H9 (cell line): Measurements from ENCODE around the gene TNS2. TPM values are rescaled to one million over a fixed set of nuclear protein-coding genes. Genes with fewer than 3 reads are reported as not detected.

Source experiments
- DNase-seq: peaks from one replicate; pipeline ENCODE4 v3.0.0-alpha.2; 2017
- H2AFZ ChIP-seq: one replicate; pipeline ENCODE4 v1.6.1; 2013; ENCODE audit warnings: mild to moderate bottlenecking, low read length, control low read depth, moderate library complexity
- H2AK5ac ChIP-seq: 2 replicates; pipeline ENCODE4 v1.6.1; 2013; ENCODE audit warnings: low read length, control low read depth, mixed read lengths; ENCODE audit not compliant: insufficient read length
- H2BK120ac ChIP-seq: one replicate; pipeline ENCODE4 v1.6.1; 2013; ENCODE audit warnings: low read depth, mild to moderate bottlenecking, low read length, control low read depth, inconsistent platforms; ENCODE audit not compliant: poor library complexity, severe bottlenecking
- H2BK12ac ChIP-seq: 2 replicates; pipeline ENCODE4 v1.6.1; 2013; ENCODE audit warnings: low read length, control low read depth, mixed read lengths, low read depth; ENCODE audit not compliant: insufficient read length
- H2BK15ac ChIP-seq: 2 replicates; pipeline ENCODE4 v1.6.1; 2013; ENCODE audit warnings: low read depth, low read length, control low read depth
- H2BK20ac ChIP-seq: one replicate; pipeline ENCODE4 v1.6.1; 2013; ENCODE audit warnings: low read depth, mild to moderate bottlenecking, low read length, control low read depth, inconsistent platforms; ENCODE audit not compliant: poor library complexity, severe bottlenecking
- H2BK5ac ChIP-seq: 2 replicates; pipeline ENCODE4 v1.6.1; 2013; ENCODE audit warnings: low read length, control low read depth, mixed read lengths; ENCODE audit not compliant: insufficient read length
- H3K14ac ChIP-seq: 2 replicates; pipeline ENCODE4 v1.6.1; 2013; ENCODE audit warnings: low read length, control low read depth; ENCODE audit not compliant: insufficient read depth
- H3K18ac ChIP-seq: 2 replicates; pipeline ENCODE4 v1.6.1; 2013; ENCODE audit warnings: low read depth, mild to moderate bottlenecking, mixed read lengths, low read length, control low read depth; ENCODE audit not compliant: insufficient read length
- H3K23ac ChIP-seq: 2 replicates; pipeline ENCODE4 v1.6.1; 2013; ENCODE audit warnings: low read length, control low read depth, mixed read lengths, low read depth; ENCODE audit not compliant: insufficient read length
- H3K23me2 ChIP-seq: 2 replicates; pipeline ENCODE4 v1.6.1; 2013; ENCODE audit warnings: low read depth, mild to moderate bottlenecking, mixed read lengths, low read length, control low read depth; ENCODE audit not compliant: insufficient read length, poor library complexity, severe bottlenecking
- H3K27ac ChIP-seq: 2 replicates; pipeline ENCODE4 v1.5.1; 2013; ENCODE audit warnings: low read length, control low read depth, mixed read lengths, low read depth; ENCODE audit not compliant: insufficient read length
- H3K27me3 ChIP-seq: 2 replicates; pipeline ENCODE4 v1.6.1; 2013; ENCODE audit warnings: low read length, control low read depth, inconsistent platforms; ENCODE audit not compliant: insufficient read depth
- H3K4ac ChIP-seq: 2 replicates; pipeline ENCODE4 v1.6.1; 2013; ENCODE audit warnings: low read depth, mild to moderate bottlenecking, control low read depth, inconsistent platforms, low read length, moderate library complexity
- H3K4me1 ChIP-seq: 2 replicates; pipeline ENCODE4 v1.6.1; 2013; ENCODE audit warnings: low read length, control low read depth, inconsistent platforms; ENCODE audit not compliant: insufficient read depth
- H3K4me2 ChIP-seq: 2 replicates; pipeline ENCODE4 v1.6.1; 2013; ENCODE audit warnings: low read length, control low read depth, mixed read lengths; ENCODE audit not compliant: insufficient read length, insufficient read depth
- H3K56ac ChIP-seq: 2 replicates; pipeline ENCODE4 v1.6.1; 2013; ENCODE audit warnings: low read depth, mild to moderate bottlenecking, mixed read lengths, low read length, control low read depth; ENCODE audit not compliant: insufficient read length
- H3K79me1 ChIP-seq: 2 replicates; pipeline ENCODE4 v1.6.1; 2013; ENCODE audit warnings: low read depth, mild to moderate bottlenecking, moderate library complexity, low read length, control low read depth, inconsistent platforms; ENCODE audit not compliant: insufficient read depth, poor library complexity, severe bottlenecking
- H3K79me2 ChIP-seq: 2 replicates; pipeline ENCODE4 v1.6.1; 2013; ENCODE audit warnings: low read length, control low read depth, inconsistent platforms; ENCODE audit not compliant: insufficient read depth
- H3K9ac ChIP-seq: 2 replicates; pipeline ENCODE4 v1.6.1; 2013; ENCODE audit warnings: low read length, control low read depth, mixed read lengths; ENCODE audit not compliant: insufficient read length; ENCODE audit errors: extremely low read depth
- H3K9me3 ChIP-seq: one replicate; pipeline ENCODE4 v1.6.1; 2013; ENCODE audit warnings: low read depth, low read length, inconsistent platforms; ENCODE audit not compliant: control insufficient read depth
- H3T11ph ChIP-seq: one replicate; pipeline ENCODE4 v1.6.1; 2013; ENCODE audit warnings: mild to moderate bottlenecking, low read length, control low read depth, inconsistent platforms
- H4K20me1 ChIP-seq: one replicate; pipeline ENCODE4 v1.6.1; 2013; ENCODE audit not compliant: control insufficient read depth, insufficient read length, insufficient read depth
- H4K5ac ChIP-seq: 2 replicates; pipeline ENCODE4 v1.6.1; 2013; ENCODE audit warnings: low read depth, mild to moderate bottlenecking, mixed read lengths, low read length, control low read depth; ENCODE audit not compliant: insufficient read length
- H4K8ac ChIP-seq: replicated peaks from 2 replicates; pipeline ENCODE4 v1.6.1; 2013; ENCODE audit warnings: low read length, control low read depth, mixed read lengths, low read depth; ENCODE audit not compliant: insufficient read length
- H4K91ac ChIP-seq: 2 replicates; pipeline ENCODE4 v1.6.1; 2013; ENCODE audit warnings: low read depth, mild to moderate bottlenecking, moderate library complexity, mixed read lengths, low read length, control low read depth; ENCODE audit not compliant: insufficient read length
- H3K27ac Mint-ChIP-seq, 3 experiments: 2 replicates in 2 of 3; 3 replicates in 1 of 3; pipeline ENCODE4 v1.8.0; 2020 to 2021; ENCODE audit warnings: mixed read lengths in 3 of 3, mild to moderate bottlenecking in 1 of 3, moderate library complexity in 1 of 3
- H3K27me3 Mint-ChIP-seq: 2 replicates; pipeline ENCODE4 v1.8.0; 2021; ENCODE audit warnings: low read depth, mild to moderate bottlenecking, moderate library complexity, mixed read lengths
- H3K36me3 Mint-ChIP-seq, 3 experiments: 2 replicates in 2 of 3; 3 replicates in 1 of 3; pipeline ENCODE4 v1.8.0; 2020 to 2021; ENCODE audit warnings: low read depth in 3 of 3, mixed read lengths in 3 of 3; ENCODE audit not compliant: insufficient read depth in 1 of 3
- H3K4me1 Mint-ChIP-seq, 2 experiments: 2 replicates each; pipeline ENCODE4 v1.8.0; 2020; ENCODE audit warnings: mixed read lengths in 2 of 2
- H3K4me3 Mint-ChIP-seq, 2 experiments: 2 replicates in 1 of 2; 3 replicates in 1 of 2; pipeline ENCODE4 v1.8.0; 2020 to 2021; ENCODE audit warnings: mild to moderate bottlenecking in 2 of 2, mixed read lengths in 2 of 2, moderate library complexity in 1 of 2
- H3K9me3 Mint-ChIP-seq, 2 experiments: 2 replicates in 1 of 2; 3 replicates in 1 of 2; pipeline ENCODE4 v1.8.0; 2020; ENCODE audit warnings: mild to moderate bottlenecking in 2 of 2, mixed read lengths in 2 of 2, moderate library complexity in 1 of 2
- CTCF ChIP-seq: fragments of 200-600 bp; sonication (generic); conservative IDR thresholded peaks from 3 replicates; pipeline ENCODE4 v1.8.0; 2021; ENCODE audit warnings: antibody characterized with exemption, mild to moderate bottlenecking
- WGBS: extraction: QIAGEN DNeasy Blood & Tissue Kit; methylation state at CpG from one replicate; pipeline ENCODE4 v1.1.7; 2013; ENCODE audit warnings: missing lambda C conversion rate, low lambda C conversion rate, mixed read lengths; ENCODE audit not compliant: insufficient read length; ENCODE audit errors: extremely low coverage; 5-methylcytosine and 5-hydroxymethylcytosine counted together
- total RNA-seq: library from RNA; stranded (reverse); gene quantifications from 2 replicates; pipeline ENCODE4 v1.2.1, GENCODE V29; 2021

The TNS2 gene
- total RNA-seq, 1 experiment from 2014 or later: 4.5 TPM

- Histone ChIP-seq H3K23ac (no peak overlapping the region), H3K79me1 (no peaks in the 10 kb centered on the region), H2BK12ac (no peak overlapping the region), H2AK5ac (no peak overlapping the region), H4K8ac (no peak overlapping the region), H2BK20ac (no peak overlapping the region), H3K9me3 (no peaks in the 10 kb centered on the region), H3K9ac (no peak overlapping the region), H4K20me1 (no peaks in the 10 kb centered on the region), H3K79me2 (no peaks in the 10 kb centered on the region), H3K56ac (no peak overlapping the region), H4K5ac (no peak overlapping the region), H2BK15ac (no peak overlapping the region), H3K4ac (no peak overlapping the region), H3T11ph (no peak overlapping the region), H2AFZ (no peak overlapping the region), H2BK5ac (no peak overlapping the region), H3K27ac (no peak overlapping the region), H3K27me3 (no peaks in the 10 kb centered on the region), H3K4me2 (no peak overlapping the region), H2BK120ac (no peak overlapping the region), H3K14ac (no peak overlapping the region), H4K91ac (no peak overlapping the region), H3K18ac (no peak overlapping the region), H3K23me2 (no peaks in the 10 kb centered on the region), H3K4me1 (no peaks in the 10 kb centered on the region)
- Mint-ChIP-seq H3K9me3 (peaks cover 8% of the 10 kb centered on the region in 2 experiments), H3K27me3 (peaks cover 12% of the 10 kb centered on the region), H3K4me1 (peaks cover 0 to 5% of the 10 kb centered on the region in 2 experiments; a peak in 2 of 4 replicates), H3K4me3 (no peak overlapping the region), H3K27ac (no peak overlapping the region), H3K36me3 (peaks cover 0 to 4% (median 2%) of the 10 kb centered on the region in 3 experiments; a peak in 1 of 7 replicates)
- DNase-seq: no peak
- TF ChIP-seq CTCF: no peak
- no CpG with 5 or more reads among the region's 12 CpGs for WGBS
Observed at GRCh38 chr12:53113136-53113705, 63.4 kb downstream of the TNS2 start.
